ENCODE data around the gene DHX15.

GRCh38 chr4:24535399-24535798 is 49.0 kb downstream of the DHX15 start:
- TF ChIP-seq, protein P1, sequence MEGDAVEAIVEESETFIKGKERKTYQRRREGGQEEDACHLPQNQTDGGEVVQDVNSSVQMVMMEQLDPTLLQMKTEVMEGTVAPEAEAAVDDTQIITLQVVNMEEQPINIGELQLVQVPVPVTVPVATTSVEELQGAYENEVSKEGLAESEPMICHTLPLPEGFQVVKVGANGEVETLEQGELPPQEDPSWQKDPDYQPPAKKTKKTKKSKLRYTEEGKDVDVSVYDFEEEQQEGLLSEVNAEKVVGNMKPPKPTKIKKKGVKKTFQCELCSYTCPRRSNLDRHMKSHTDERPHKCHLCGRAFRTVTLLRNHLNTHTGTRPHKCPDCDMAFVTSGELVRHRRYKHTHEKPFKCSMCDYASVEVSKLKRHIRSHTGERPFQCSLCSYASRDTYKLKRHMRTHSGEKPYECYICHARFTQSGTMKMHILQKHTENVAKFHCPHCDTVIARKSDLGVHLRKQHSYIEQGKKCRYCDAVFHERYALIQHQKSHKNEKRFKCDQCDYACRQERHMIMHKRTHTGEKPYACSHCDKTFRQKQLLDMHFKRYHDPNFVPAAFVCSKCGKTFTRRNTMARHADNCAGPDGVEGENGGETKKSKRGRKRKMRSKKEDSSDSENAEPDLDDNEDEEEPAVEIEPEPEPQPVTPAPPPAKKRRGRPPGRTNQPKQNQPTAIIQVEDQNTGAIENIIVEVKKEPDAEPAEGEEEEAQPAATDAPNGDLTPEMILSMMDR (IDR thresholded peaks at IDR 0.05), result no peak
- TF ChIP-seq POLR2A (IDR thresholded peaks at IDR 0.05), result no peak

Measured in uterus (tissue), 2 donors.